ENCODE results near the gene HAUS2.
"Not testable (repeated sequence)": the region's sequence is repeated elsewhere in the genome, so short reads cannot be mapped to it uniquely, and the experiment has no call there.

The HAUS2 gene

GRCh38 chr15:42548249-42549031 lies at the start of gene HAUS2, which contains the start of gene LRRC57:
Gene HAUS2, plus strand, starts transcription at chr15:42548838. Its CDS starts 35 bp downstream, at chr15:42548873.
Gene LRRC57, minus strand, starts transcription at chr15:42548793. Its CDS starts 359 bp downstream, at chr15:42548434.
- DNase-seq (ENCODE audit: low spot score): peak; percentile 93

- DNase-seq (ENCODE audit: low spot score): no peak
These were observed 48.6 kb upstream of the HAUS2 start for GRCh38 chr15:42499858-42500609.

- DNase-seq (ENCODE audit: low spot score): no peak
These were observed 46.2 kb upstream of the HAUS2 start for GRCh38 chr15:42502477-42502876.

- DNase-seq (ENCODE audit: low spot score): no peak
These were observed 44.8 kb upstream of the HAUS2 start for GRCh38 chr15:42503825-42504224.

- no peak for DNase-seq (ENCODE audit: low spot score)
These were observed 44.0 kb upstream of the HAUS2 start for GRCh38 chr15:42504631-42505030.

- DNase-seq (ENCODE audit: low spot score): peak; percentile 6
These were observed 41.1 kb upstream of the HAUS2 start for GRCh38 chr15:42507514-42507913.

- peak; percentile 18 for DNase-seq (ENCODE audit: low spot score)
These were observed 40.4 kb upstream of the HAUS2 start for GRCh38 chr15:42508263-42508690.

- no peak for DNase-seq (ENCODE audit: low spot score)
These were observed 38.2 kb upstream of the HAUS2 start for GRCh38 chr15:42510258-42511006.

GRCh38 chr15:42511007-42511391 lies 37.6 kb upstream of the HAUS2 start:
- DNase-seq (ENCODE audit: low spot score): peak; percentile 26

GRCh38 chr15:42523331-42523730 lies 25.3 kb upstream of the HAUS2 start:
- no peak for DNase-seq (ENCODE audit: low spot score)

GRCh38 chr15:42528970-42529369 lies 19.7 kb upstream of the HAUS2 start:
- no peak for DNase-seq (ENCODE audit: low spot score)

- DNase-seq (ENCODE audit: low spot score): no peak
These were observed 15.4 kb upstream of the HAUS2 start for GRCh38 chr15:42533246-42533645.

GRCh38 chr15:42544853-42545629 lies 3.6 kb upstream of the HAUS2 start:
- DNase-seq (ENCODE audit: low spot score): no peak

GRCh38 chr15:42547918-42548248 lies 755 bp upstream of the HAUS2 start:
- DNase-seq (ENCODE audit: low spot score): peak; percentile 48

GRCh38 chr15:42549032-42549491 lies 424 bp downstream of the HAUS2 start:
- peak; percentile 38 for DNase-seq (ENCODE audit: low spot score)

GRCh38 chr15:42549741-42550392 lies 1.2 kb downstream of the HAUS2 start:
- no peak for DNase-seq (ENCODE audit: low spot score)

GRCh38 chr15:42553554-42553953 lies 4.9 kb downstream of the HAUS2 start:
- DNase-seq (ENCODE audit: low spot score): no peak

GRCh38 chr15:42556550-42557207 lies 8.0 kb downstream of the HAUS2 start:
- not testable (repeated sequence) for DNase-seq (ENCODE audit: low spot score)

- no peak for DNase-seq (ENCODE audit: low spot score)
These were observed 10.1 kb downstream of the HAUS2 start for GRCh38 chr15:42558739-42559138.

- DNase-seq (ENCODE audit: low spot score): peak; percentile 97
These were observed 26.8 kb downstream of the HAUS2 start, which contains the start of gene STARD9 for GRCh38 chr15:42575188-42576039. Gene STARD9, plus strand, starts transcription at chr15:42575606. Its CDS starts 110 bp downstream, at chr15:42575716.
